HG02642 (cell line): ENCODE data around the gene ACAP3.

ENCODE experiments used
- ATAC-seq: cut with Tn5 transposase; IDR thresholded peaks from one replicate; pipeline ENCODE4 v1.9.1; 2021; ENCODE audit warnings: mild to moderate bottlenecking; ENCODE audit not compliant: unreplicated experiment, poor library complexity

Gene ACAP3

DNA sequence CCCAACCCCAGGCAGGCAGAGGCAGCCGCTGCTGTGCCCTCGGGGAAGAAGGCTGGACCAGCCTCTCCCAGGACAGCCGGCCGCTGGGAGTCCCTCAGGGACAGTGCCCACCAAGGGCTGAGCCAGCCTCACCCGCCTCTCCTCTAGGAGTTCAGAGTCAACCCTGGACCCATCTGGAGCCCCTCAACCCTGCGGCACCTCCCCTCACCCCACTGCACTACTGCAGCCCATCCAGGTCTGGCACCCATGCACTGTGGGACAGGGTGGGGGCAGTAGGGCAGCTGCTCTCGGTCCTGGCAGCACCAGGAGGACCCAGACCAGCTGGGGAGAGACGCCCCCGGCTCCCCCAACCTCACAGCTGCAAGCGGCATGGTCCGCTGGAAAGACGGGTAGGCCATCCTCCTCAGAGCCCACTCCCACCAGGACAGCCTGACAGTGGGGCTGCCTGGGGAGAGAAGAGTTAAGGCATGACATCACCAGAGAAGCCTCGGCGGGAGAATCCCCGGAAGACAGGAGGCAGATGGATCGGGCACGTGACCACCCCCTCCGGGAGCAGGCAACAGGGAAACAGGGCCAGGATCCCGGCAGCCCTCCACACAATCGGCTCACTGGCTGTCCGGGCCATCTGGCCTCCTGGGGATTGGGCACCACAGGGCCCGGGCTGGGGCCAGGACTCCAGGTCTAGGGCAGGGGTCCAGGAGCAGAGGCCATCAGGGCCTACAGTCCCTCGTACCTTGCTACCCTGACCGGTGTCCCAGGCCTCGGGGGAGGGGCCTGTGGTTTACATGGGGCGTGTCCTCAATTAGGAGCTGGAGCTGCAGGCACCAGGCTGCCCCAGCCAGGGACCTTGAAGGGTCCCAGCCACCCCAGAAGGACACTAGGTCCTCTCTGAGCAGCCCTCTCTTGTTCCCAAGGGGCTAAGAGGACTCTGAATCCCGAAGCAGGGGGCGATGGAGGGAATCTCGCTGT lies 3.1 kb downstream of the ACAP3 start:
- no peak for ATAC-seq

DNA sequence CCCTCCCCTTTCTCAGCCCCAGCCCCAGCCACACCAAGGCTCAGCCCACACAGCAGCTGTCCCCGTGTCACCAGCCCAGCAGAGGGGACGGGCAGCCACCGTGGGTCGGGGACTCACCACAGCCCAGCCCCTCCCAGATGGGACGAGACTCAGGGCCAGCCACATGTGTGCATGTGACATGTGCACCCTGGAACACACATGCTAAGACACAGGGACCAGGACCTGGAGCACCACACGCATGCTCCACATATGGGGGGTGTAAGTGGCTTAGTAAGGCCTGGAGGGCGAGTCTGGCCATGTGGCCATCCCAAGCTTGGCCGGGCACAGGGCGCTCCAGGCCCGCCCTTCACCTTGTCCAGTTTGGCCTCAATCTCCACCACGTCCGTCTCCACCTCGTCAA lies 4.0 kb downstream of the ACAP3 start:
- ATAC-seq = no peak

DNA sequence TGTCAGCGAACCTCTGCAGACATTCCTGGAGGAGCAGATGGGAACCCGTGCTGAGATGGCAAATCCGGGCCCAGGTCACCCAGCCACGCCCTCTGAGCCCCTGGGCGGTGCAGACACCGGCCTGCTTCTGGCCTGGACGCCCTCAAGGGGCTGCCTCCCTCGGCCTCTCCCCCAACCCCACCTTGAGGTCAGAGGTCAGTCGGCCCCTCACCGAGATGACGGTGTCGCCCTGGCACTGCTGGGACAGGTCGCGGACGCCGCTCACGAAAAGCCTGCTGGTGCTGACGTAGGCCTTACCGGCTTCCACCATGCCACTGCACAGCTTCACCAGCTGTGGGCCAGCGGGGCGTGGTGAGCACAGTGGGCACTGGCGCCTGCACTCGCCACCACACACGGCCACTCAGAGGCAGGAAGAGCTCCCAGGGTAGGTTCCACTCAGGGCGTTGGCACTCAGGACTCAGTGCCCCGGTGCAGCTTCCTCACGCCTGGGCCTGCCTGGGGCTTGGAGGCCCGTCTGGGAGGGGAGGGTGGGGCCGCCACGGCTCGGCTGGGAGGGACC lies 4.7 kb downstream of the ACAP3 start:
- no peak for ATAC-seq

DNA sequence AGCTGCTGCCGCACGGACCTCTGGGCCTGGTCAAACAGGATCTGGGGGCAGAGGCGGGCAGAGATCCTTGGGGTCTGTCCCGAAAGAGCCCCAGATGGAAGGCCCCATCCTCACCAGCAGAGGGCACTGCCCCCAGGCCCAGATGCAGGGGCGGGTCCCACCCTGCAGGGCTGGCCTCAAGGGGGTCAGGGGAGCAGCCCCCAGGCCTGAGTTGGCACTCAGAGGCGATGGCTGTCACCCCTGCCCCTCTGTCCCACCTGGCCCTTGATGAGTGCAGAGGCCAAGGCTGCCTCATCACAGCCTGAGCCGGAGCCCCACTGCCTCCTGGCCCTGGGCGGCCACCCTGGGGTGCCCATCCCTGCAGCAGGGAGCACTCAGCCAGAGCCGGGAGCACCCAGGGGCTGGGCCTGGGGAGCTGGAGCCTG lies 5.7 kb downstream of the ACAP3 start:
- no peak for ATAC-seq

DNA sequence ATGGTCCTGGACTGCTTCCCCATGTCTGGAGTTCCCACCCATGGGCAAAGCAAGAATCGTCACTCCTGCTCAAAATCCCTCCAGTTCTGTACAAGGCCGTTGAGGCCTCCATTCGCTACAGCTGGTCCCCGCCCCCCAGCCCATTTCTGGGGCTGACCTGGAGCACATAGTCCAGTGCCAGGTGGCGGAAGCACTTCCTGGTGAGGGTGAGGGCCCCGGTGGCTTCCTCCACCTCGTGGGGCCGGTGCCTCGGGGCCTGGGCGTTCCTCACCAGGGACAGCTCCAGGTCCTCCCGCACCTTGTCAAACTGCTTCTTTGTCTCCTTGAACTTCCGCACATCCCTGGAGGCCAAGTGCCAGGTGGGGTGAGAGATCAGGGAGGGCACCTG lies 7.4 kb downstream of the ACAP3 start:
- ATAC-seq = no peak

DNA sequence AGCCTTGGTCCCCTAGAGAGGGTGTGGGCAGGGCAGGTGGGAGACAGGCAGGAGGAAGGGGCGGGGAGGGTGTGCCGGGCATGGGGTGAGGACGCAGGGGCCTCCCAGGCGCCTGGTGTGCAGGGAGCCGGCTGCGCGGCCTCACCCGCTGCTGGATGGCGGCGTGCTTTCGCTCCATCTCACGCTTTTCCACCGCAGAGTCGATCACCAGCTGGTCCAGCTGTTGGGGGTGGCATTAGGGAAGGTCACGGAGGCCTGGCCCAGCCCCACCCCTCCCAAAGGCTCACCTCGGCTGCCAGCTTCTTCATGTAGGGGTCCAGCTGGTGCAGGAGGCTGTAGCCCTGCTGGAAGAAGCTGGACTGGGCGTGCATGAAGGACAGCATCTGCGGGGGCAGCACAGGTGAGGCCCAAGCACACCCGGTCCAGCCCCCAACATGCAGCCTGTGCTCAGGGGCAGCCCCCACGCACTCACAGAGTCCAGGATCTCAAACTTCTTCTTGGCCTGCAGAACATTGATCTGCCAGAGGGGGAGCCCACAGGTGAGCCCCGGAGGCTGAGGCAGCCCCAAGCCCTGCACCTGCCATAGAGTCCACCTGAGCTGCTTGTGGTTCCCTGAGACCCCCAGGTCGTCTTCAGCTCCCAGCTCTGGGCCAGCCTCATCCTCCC lies 7.9 kb downstream of the ACAP3 start:
- no peak for ATAC-seq

DNA sequence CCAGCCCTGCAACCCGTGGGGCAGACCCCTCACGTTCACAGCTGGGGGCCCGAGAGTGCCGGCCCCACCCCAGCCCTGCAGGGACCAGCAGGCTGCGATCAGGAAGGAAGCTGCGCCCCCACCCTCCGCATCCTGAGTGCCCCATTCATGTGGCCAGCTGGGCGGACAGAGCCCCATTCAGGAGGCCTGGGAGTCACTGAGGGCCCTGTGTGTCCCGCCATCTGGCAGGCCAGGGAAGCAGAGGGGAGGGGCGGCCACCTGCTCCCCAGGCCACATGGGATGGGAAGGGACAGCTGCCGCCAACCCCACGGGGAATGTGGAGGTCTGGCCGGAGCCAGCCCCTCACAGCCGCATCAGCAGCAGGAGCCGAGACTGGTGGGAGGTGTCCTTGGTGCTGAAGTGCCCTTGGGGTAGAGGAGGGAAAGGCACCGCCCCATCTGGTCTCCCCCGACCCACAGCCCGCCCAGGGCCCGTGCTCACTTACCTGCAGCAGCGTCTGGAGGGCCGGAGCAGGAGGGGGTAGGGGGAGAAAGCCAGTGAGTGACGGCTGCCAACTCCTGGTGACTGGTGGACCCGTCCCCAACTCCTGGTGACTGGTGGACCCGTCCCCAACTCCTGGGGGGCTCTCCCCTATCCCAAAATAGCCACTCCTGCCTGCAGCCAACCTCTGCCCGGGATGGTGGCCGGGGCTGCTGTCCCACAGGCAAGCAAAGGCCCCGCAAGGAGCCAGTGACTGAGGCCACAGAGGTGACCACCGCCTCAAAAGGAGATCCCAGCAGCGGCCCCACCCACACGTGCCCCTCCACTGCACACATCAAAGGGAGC lies 8.7 kb downstream of the ACAP3 start:
- ATAC-seq = no peak

DNA sequence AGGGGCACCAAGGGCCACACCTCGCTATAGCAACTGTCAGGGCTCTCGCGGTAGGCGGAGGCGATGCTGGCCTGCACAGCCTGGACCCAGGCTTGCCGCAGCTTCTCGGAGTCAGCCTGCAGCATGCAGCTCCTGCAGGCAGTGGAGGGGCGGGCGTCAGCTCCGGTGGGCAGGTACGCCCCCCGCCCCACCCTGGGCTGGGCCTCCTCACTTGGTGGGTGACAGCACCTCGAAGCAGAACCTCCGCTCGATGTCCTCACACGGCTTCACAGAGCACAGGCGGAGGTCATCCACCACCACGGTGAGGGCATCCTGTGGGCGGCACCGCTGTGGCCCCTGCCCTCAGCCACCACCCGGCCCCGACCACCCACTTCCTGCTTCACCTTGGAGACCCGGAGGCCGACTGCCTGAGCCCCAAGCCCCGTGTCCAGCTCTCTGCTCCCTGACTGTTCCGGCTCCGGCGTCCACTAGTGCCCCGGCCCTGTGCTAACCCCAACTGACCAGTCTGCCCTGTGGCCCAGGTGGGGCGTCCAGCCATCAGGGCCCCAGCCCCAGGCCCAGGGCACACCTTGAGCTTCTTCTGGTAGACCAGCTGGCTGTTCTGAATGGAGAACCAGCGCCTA lies 9.8 kb downstream of the ACAP3 start:
- ATAC-seq = no peak

DNA sequence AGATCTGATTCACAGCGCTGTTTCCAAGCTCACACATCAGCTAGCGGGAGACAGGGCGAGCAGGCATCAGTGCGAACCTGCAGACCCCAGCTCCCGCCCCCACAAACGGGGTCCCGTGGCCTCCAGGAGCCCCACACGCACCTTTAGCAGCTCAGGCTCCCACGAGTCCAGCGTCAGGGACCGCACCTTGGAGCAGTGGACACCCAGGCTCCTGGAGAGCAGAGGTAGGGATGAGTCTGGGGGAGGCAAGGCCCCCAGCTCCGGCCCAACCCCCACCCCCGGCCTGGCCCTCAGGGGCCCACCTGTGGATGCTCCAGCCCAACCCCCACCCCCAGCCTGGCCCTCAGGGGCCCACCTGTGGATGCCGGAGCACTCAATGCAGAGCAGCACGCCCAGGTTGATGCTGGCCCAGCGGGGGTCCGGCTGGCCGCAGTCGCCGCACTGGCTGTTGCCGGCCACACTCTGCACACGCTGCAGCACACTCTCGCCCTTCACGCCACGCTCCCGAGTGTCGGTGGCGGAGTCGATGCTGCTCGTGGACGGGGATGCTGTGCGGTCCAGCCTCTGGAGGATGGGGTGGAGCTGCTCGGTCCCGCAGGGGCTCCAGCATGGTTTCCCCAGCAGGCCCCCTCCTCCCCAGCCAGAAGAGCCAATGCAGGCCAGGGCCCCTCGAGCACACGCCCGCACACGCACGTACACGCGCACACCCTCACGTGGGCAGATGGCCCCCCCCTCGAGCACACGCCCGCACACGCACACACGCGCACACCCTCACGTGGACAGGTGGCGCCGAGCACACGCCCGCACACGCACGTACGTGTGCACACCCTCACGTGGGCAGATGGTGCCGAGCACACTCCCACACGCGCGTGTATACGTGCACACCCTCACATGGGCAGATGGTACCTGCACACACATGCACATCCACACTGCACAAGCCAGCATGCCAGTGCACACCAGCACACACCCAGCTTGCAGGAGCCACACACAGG lies 11.4 kb downstream of the ACAP3 start:
- ATAC-seq = no peak

DNA sequence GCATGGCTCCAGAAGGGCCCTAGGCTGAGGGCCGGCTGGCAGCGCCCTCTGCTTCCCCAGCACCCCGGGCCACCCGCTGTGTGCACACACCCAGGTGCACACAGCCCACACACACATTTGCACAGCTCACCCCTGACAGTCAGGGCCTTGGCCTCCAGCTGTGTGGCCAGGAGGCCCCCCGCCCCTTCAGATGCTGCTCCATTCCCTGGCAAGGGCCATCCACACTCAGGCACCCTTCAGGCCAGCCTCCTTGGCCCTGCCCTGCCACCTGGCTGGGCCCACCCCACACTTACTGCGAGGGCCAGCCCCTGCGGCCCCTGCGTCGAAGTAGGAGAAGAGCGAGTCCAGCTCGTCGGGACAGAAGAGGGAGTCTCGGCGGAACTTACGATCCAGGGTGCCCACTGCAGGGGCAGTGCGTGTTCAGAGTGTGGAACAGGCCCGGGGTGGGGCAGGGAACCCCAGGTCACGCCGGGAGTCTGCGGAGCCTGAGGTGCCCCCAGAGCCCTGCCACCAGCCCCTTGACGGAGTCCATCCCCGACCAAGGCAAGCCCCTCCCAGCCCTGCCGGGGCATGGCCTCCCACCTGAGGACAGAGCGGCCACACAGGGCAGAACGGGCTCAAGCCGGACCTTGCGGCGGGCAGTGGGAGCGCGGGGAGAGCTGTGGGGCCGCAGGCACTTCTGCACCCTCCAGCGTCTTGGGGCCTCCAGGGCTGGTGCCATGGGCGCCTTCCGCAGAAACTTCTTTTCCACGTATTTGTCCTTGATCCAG lies 12.4 kb downstream of the ACAP3 start:
- ATAC-seq = no peak

DNA sequence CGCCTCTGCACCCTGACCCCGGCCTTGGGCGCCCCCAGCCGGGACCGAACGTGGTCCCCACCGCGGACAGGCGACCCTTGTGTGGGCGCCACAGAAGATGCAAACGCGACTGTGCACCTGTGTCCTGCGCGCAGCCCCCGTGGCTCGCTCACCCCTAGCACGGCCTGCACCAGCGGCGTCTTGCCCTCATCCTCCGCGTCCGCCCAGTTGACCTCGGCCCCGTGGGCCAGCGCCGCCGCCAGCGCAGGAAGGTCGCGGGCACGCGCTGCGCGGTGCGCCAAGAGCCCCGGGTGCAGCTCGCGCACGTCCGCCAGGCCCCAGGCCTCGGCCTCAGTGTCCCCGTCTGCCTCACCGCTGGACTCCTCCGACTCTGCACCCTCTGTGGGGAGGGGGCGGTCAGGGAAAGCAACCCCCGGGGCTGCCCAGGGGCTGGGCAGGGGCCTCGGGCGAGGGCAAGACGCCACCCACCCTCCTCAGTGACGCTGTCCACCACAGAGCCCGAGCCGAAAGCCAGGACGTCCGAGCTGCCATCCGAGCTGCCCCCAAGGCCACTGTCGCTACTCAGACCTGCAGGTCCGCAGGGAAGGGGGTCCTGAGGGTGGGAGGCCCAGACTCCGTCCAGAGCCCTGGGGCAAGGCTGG lies 13.4 kb downstream of the ACAP3 start:
- no peak for ATAC-seq

DNA sequence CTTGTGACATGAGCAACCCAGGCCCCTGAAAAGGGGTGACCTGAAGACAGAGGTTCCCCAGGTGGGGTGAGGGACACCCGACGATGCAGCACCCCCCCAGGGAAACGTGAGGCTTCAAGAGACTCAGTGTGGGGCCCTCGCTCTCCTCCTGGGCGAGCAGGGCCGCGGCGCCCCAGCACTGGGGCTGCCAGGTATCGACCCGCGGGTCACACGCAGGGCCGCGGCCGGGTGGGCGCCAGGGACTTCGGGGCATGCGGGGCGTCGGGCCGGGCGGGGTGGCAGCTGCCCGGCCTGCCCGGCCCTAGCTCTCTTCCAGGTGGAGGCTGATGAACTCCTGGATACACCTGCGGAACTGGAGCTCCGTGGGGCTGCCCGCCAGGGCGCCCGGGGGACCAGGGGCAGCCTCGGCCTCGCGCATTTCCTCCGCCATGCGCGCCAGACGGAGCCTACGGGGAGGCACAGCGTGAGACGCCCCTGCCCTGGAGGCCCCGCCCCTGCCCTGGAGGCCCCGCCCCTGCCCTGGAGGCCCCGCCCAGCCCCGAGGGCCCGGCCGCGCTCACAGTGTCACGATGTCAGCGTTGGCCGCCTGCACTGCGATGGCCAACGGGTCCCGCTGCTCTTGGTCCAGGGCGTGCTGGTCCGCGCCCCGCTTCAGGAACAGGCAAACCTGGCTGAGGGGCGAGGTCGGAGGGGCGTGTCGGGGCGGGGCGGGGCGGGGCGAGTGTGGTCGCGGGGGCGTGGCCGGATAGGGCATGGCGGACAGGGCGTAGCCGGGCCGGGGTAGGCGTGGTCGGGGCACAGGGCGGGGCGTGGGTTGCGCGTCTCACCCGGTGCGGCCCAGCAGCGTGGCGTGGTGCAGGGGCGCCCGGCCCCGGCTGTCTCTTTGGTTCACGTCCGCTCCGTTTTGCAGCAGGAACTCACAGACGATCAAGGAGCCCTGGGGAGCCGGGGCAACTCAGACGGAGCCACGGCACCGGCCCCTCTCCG lies 14.2 kb downstream of the ACAP3 start:
- ATAC-seq = no peak

DNA sequence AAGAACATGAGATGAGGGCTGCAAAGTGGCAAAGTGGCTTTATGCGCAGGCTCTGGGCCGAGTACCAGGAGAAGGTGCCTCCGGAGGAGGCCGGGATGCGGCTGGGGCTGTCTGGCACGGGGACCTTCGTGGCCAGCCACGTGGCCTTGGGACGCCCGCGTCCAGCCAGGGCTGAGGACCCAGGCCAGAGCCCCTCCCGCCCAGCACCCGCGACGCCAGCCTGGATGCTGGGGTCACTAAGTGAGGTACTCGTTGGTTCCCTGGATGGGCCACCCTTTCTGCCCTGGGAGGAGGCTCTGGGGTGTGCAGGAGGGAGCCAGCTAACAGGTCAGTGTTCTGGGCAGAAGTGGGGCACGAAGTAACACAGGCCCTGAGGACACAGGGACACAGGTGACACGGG lies 14.9 kb downstream of the ACAP3 start:
- ATAC-seq = no peak

DNA sequence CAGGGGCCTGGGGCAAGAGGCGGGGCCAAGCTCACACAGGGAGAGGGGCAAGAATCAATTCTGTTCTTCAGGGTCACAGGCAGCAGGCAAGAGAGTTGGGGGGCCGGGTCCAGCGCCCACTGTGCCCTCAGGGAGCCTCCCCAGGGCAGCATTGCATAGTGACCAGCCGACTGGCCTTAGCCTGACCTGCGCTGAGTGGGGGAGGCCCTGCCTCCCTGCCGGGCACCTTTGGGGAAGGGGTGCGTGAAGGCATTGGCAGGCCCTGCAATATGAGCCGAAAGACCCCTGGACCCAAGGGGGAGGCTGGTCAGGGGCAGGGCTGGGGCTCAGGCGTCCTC lies 15.3 kb downstream of the ACAP3 start:
- no peak for ATAC-seq

DNA sequence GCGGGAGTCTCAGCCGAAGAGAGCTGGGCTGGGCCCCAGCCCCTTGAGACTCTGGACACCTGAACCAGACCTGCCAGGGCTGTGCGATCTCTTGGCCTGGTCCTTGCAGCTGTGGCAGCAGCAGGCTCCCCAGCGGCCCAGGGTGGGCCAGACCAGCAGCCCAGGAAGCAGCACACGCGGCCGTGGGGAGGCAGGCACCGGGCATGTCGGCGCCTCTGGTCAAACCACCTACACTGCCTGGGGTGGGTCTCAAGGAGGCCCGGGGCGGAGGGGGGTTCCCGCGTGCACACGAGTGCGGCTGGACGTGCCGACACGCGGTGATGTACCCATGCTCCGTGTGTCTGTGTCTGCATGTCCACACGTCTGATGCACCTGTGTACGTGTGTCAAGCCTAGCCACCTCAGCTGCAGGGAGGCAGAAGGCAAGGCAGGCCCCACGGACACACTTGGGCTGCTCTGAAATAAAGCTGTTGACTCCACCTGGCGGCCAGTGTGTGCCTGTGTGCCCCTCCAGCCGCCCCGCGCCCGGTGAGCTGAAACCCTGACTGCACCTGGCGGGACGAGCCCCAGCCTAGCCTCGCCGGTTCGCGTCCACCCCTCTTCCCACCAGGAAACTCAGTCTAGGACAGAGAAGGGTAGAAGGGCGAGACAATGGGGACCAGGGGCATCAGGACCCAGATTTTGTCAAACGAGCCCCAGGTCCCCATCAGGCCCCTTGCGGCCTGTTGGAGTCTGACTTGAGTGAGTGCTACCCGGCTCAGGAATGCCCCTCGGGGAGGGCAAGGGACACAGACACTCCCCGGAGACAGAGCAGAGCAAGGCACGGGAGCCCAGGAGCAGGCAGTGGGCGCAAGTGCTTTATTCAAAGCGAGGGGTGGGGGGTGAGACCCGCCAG lies 15.9 kb downstream of the ACAP3 start:
- no peak for ATAC-seq
